OCI-LY1 (cell line): ENCODE results near the gene LLGL2.

Experiments
- EZH2 ChIP-seq: fragments of 200-600 bp; sonication (generic), shearing (Covaris generic); IDR thresholded peaks from 2 replicates; pipeline ENCODE4 v1.8.0; 2017; ENCODE audit warnings: borderline replicate concordance, mixed run types, mild to moderate bottlenecking, antibody characterized with exemption, low read length, moderate library complexity, mixed read lengths
- TF ChIP-seq, protein P1 (sequence below): fragments of 200-600 bp; sonication (generic), shearing (Covaris generic); IDR thresholded peaks from 2 replicates; pipeline ENCODE4 v1.5.1; 2017; ENCODE audit warnings: mild to moderate bottlenecking, antibody characterized with exemption, low read length, moderate library complexity, mixed read lengths

DNA sequence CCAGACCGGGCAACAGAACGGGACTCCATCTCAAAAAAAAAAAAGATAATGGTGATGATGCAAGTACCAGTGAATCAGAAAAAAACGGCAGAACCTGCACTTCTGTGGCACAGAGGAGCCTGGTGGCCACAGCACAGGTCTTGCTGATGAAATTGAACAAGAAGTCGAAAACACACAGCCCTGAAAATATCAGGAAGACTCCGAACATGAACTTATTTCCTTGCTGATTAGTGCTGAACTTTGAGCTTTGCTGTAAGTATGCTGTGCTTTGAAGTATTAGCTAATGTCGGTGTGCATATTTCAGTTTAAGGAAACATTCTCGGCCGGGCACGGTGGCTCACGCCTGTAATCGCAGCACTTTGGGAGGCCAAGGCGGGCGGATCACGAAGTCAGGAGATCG lies 51.2 kb downstream of the LLGL2 start:
- TF ChIP-seq, protein P1, sequence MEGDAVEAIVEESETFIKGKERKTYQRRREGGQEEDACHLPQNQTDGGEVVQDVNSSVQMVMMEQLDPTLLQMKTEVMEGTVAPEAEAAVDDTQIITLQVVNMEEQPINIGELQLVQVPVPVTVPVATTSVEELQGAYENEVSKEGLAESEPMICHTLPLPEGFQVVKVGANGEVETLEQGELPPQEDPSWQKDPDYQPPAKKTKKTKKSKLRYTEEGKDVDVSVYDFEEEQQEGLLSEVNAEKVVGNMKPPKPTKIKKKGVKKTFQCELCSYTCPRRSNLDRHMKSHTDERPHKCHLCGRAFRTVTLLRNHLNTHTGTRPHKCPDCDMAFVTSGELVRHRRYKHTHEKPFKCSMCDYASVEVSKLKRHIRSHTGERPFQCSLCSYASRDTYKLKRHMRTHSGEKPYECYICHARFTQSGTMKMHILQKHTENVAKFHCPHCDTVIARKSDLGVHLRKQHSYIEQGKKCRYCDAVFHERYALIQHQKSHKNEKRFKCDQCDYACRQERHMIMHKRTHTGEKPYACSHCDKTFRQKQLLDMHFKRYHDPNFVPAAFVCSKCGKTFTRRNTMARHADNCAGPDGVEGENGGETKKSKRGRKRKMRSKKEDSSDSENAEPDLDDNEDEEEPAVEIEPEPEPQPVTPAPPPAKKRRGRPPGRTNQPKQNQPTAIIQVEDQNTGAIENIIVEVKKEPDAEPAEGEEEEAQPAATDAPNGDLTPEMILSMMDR, result no peak
- no peak for TF ChIP-seq EZH2
